ENCODE measurements around the gene EVL. TPM values are rescaled to one million over a fixed set of nuclear protein-coding genes. Genes with fewer than 3 reads are reported as not detected.
A peak's percentile ranks its signal among the peaks of the same experiment; 100 is the strongest.

Gene EVL, protein sequence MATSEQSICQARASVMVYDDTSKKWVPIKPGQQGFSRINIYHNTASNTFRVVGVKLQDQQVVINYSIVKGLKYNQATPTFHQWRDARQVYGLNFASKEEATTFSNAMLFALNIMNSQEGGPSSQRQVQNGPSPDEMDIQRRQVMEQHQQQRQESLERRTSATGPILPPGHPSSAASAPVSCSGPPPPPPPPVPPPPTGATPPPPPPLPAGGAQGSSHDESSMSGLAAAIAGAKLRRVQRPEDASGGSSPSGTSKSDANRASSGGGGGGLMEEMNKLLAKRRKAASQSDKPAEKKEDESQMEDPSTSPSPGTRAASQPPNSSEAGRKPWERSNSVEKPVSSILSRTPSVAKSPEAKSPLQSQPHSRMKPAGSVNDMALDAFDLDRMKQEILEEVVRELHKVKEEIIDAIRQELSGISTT
- total RNA-seq (88.1 and 116 TPM in 2 replicates), polyA plus RNA-seq (65.3 and 90.8 TPM in 2 replicates)

DNA sequence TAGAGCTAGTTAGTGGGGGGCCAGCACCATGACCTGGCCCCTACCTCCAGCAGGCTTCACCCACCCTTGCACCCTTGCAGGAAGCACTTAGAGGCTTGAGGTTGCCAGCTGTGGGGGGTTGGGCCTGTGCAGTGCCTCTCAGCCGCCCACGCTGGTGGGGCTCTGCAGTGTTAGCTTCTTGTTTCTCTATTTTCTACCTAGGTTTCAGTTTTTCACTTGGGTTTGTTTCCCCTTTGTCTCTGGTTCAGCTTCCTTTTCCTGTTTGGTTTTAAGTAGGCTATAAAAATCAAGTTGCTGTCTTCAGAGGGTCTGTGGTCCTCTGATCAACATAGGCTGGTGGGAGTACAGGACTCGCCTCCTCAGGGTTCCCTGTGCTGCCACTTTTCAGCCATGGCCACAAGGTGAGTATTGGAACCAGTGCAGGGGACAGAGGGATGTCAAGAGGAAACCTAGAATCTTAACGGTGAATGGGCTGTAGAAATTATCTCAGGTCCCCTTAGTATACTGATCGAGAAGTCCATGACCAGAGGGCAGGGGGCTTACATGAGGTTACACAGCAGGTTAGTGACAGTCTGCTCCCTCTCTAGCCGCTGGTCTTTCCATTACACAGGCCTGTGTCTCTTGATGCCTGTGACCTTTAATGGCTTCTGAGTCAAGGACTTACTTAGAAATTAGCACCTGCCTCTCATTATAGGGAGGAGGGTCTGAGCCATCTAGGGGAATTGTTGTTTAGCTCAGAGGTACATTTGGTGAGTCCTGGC is at the start of gene EVL:
Gene EVL (plus strand): TSS at position 312 of the 761 bp plus-strand sequence. CDS start 79 bp downstream, at position 391.
- H3K27me3 ChIP-seq = no peaks in the 10 kb centered on the region
- TF ChIP-seq, protein P1, sequence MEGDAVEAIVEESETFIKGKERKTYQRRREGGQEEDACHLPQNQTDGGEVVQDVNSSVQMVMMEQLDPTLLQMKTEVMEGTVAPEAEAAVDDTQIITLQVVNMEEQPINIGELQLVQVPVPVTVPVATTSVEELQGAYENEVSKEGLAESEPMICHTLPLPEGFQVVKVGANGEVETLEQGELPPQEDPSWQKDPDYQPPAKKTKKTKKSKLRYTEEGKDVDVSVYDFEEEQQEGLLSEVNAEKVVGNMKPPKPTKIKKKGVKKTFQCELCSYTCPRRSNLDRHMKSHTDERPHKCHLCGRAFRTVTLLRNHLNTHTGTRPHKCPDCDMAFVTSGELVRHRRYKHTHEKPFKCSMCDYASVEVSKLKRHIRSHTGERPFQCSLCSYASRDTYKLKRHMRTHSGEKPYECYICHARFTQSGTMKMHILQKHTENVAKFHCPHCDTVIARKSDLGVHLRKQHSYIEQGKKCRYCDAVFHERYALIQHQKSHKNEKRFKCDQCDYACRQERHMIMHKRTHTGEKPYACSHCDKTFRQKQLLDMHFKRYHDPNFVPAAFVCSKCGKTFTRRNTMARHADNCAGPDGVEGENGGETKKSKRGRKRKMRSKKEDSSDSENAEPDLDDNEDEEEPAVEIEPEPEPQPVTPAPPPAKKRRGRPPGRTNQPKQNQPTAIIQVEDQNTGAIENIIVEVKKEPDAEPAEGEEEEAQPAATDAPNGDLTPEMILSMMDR (IDR thresholded peaks at IDR 0.05; ENCODE audit: low read depth, low read length) = no peak
- H3K27ac ChIP-seq = peak within 1 kb of the TSS; percentile 71

DNA sequence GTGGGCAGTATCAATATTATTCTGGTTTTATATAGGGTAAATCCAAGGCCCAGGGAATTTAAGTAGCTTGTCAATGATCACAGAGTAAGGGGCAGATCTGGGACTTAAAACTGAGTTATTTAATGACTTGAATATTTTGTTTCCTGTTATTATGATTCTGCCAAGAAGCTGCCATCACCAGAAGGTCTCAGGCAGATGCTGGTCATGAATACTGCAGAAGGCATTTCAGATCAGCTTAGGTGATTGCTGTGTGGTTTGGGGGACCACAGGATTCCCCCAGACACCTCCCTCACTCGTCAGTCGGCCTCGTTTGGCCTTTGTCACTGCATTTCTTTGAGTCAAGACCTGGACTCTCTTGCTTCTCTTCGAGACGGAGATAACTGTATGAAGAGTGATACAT is 47.7 kb upstream of the EVL start:
- TF ChIP-seq, protein P1 (IDR thresholded peaks at IDR 0.05; ENCODE audit: low read depth, low read length) = no peak
- H3K27ac ChIP-seq = no peak overlapping the region
- H3K9me3 ChIP-seq (ENCODE audit: low read depth) = no peaks in the 10 kb centered on the region
- H3K36me3 ChIP-seq = no peaks in the 10 kb centered on the region
- DNase-seq (ENCODE audit: low read depth in 1 of 2, low spot score in 1 of 2) = peak in 1 of 2 donors; percentile 48
- H3K4me1 ChIP-seq (ENCODE audit: low read depth) = peaks cover 39% of the 10 kb centered on the region
- no peak overlapping the region for H3K4me3 ChIP-seq
- H3K27me3 ChIP-seq = no peaks in the 10 kb centered on the region

More for the DNA sequence above, at the start of gene EVL:
- H3K4me3 ChIP-seq = no peak within 1 kb of the TSS
- no peaks in the 10 kb centered on the region for H3K9me3 ChIP-seq (ENCODE audit: low read depth)
- H3K36me3 ChIP-seq = no peaks in the 10 kb centered on the region
- peaks cover 26% of the 10 kb centered on the region for H3K4me1 ChIP-seq (ENCODE audit: low read depth)
- DNase-seq (ENCODE audit: low read depth in 1 of 2, low spot score in 1 of 2) = peak in 1 of 2 donors; percentile 23

DNA sequence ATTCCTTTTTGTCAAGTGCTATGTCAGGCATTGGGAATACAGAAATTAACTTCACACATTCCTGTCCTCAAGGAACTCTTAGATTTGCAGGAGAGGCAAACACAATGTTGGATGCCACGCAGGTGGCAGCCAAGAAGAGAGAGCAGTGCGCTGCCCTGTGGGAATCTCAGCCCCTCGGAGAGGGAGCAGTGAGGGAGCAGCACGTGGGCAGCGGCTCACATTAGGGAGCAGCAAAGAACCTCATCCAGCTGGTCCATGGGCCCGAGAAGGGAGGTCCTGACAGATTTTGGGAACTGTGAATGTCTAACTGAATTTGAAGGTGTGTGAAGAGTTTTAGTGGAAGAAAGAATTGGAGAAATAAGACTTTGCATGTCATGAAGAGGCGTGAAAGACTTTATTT is 47.2 kb upstream of the EVL start:
- no peaks in the 10 kb centered on the region for H3K27me3 ChIP-seq
- H3K9me3 ChIP-seq (ENCODE audit: low read depth) = no peaks in the 10 kb centered on the region
- no peak overlapping the region for H3K4me3 ChIP-seq
- no peaks in the 10 kb centered on the region for H3K36me3 ChIP-seq
- H3K27ac ChIP-seq = no peak overlapping the region
- DNase-seq (ENCODE audit: low read depth in 1 of 2, low spot score in 1 of 2) = no peak
- peaks cover 39% of the 10 kb centered on the region for H3K4me1 ChIP-seq (ENCODE audit: low read depth)
- TF ChIP-seq, protein P1 (IDR thresholded peaks at IDR 0.05; ENCODE audit: low read depth, low read length) = no peak

DNA sequence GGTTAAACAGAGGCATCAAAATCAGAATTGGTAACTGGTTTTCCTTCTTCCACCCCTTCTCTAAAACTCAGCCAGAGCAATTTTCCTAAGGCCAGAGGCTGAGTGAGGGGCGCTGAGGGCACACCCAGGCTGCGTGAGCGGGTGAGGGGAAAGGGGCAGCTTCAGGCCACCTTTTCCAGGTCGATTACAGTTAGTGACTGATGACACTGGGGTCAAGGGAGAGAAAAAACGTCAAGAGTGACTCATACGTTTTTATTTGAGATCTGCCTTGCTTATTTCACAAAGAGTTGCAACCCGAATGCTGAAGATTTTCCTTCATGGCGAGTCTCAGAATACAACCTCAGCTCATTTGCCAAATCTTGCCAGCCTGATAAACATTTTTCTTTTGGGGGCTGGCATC is 46.7 kb upstream of the EVL start:
- H3K36me3 ChIP-seq = no peaks in the 10 kb centered on the region
- no peaks in the 10 kb centered on the region for H3K27me3 ChIP-seq
- H3K9me3 ChIP-seq (ENCODE audit: low read depth) = no peaks in the 10 kb centered on the region
- H3K27ac ChIP-seq = no peak overlapping the region
- TF ChIP-seq, protein P1 (IDR thresholded peaks at IDR 0.05; ENCODE audit: low read depth, low read length) = no peak
- H3K4me1 ChIP-seq (ENCODE audit: low read depth) = peaks cover 39% of the 10 kb centered on the region
- no peak for DNase-seq (ENCODE audit: low read depth in 1 of 2, low spot score in 1 of 2)
- no peak overlapping the region for H3K4me3 ChIP-seq

DNA sequence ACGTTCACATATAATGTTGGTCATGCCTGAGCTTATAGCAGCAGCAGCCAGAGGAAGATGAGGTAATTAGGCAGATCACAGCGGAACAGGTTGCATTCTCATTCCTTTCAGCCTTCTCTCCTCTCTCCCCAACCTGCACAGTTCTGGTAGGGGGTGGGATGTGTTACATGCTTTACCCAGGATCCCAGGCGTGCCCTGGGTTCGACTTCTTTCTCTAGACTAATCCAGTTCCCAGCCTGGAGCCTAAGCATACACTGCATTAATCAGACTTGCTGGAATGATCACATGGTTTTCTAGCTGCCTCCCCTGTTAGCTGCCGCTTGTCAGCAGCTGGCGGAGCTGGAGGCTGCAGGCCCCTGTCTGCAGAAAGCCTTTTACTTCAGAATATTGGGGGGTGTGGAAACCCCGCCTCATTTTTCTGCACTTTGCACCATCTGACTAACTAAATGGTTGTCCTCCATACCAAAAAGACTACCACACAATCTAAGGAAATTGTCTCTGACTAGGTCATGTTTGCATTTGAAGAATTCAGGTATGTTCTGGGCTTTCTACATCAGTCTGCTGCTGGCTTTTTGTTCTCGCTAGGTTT is 46.0 kb upstream of the EVL start:
- TF ChIP-seq, protein P1 (IDR thresholded peaks at IDR 0.05; ENCODE audit: low read depth, low read length) = no peak
- no peaks in the 10 kb centered on the region for H3K36me3 ChIP-seq
- H3K27me3 ChIP-seq = no peaks in the 10 kb centered on the region
- no peak overlapping the region for H3K4me3 ChIP-seq
- H3K27ac ChIP-seq = peak overlapping the region; percentile 74
- DNase-seq (ENCODE audit: low read depth in 1 of 2, low spot score in 1 of 2) = peak; percentile 46 to 62
- H3K9me3 ChIP-seq (ENCODE audit: low read depth) = no peaks in the 10 kb centered on the region
- H3K4me1 ChIP-seq (ENCODE audit: low read depth) = peaks cover 39% of the 10 kb centered on the region

Measured in cardiac muscle cell (in vitro differentiated cells and primary cell).